HAP-1 (cell line): Measurements from ENCODE around the gene CHRDL2.

Experiments
- DNase-seq, 2 experiments: peaks; one replicate each; pipeline ENCODE4 v3.0.0-alpha.2; 2016 to 2020; ENCODE audit warnings: low spot score in 2 of 2
- H3K27me3 ChIP-seq: fragments of 250-450 bp; sonication (Bioruptor Pico); 2 replicates; pipeline ENCODE4 v1.5.1; 2020; ENCODE audit warnings: low read depth, mild to moderate bottlenecking, moderate library complexity
- H3K36me3 ChIP-seq: fragments of 250-450 bp; sonication (Bioruptor Pico); replicated peaks from 2 replicates; pipeline ENCODE4 v1.5.1; 2020; ENCODE audit warnings: mild to moderate bottlenecking
- H3K4me1 ChIP-seq: fragments of 250-450 bp; sonication (Bioruptor Pico); 2 replicates; pipeline ENCODE4 v1.5.1; 2020; ENCODE audit warnings: mild to moderate bottlenecking
- H3K4me3 ChIP-seq: fragments of 250-450 bp; sonication (Bioruptor Pico); 2 replicates; pipeline ENCODE4 v1.5.1; 2020; ENCODE audit warnings: mild to moderate bottlenecking, moderate library complexity
- H3K9me3 ChIP-seq: fragments of 250-450 bp; sonication (Bioruptor Pico); 2 replicates; pipeline ENCODE4 v1.5.1; 2020; ENCODE audit warnings: mild to moderate bottlenecking, moderate library complexity
- in situ Hi-C: fragments of 300-500 bp; cut with MboI; formaldehyde crosslinking; loops from 3 replicates; pipeline ENCODE4 v1.14.3; 2020; ENCODE audit warnings: low sequenced_read_pairs, inconsistent platforms, mixed read lengths

The CHRDL2 gene

GRCh38 chr11:74681686-74682651, 49.3 kb downstream of the CHRDL2 start:
- no peak for DNase-seq
- Histone ChIP-seq H3K4me1 (no peaks in the 10 kb centered on the region), H3K27me3 (no peaks in the 10 kb centered on the region), H3K4me3 (no peak overlapping the region), H3K9me3 (no peaks in the 10 kb centered on the region), H3K36me3 (no peaks in the 10 kb centered on the region)
- in situ Hi-C loops: no loop called here

DNA sequence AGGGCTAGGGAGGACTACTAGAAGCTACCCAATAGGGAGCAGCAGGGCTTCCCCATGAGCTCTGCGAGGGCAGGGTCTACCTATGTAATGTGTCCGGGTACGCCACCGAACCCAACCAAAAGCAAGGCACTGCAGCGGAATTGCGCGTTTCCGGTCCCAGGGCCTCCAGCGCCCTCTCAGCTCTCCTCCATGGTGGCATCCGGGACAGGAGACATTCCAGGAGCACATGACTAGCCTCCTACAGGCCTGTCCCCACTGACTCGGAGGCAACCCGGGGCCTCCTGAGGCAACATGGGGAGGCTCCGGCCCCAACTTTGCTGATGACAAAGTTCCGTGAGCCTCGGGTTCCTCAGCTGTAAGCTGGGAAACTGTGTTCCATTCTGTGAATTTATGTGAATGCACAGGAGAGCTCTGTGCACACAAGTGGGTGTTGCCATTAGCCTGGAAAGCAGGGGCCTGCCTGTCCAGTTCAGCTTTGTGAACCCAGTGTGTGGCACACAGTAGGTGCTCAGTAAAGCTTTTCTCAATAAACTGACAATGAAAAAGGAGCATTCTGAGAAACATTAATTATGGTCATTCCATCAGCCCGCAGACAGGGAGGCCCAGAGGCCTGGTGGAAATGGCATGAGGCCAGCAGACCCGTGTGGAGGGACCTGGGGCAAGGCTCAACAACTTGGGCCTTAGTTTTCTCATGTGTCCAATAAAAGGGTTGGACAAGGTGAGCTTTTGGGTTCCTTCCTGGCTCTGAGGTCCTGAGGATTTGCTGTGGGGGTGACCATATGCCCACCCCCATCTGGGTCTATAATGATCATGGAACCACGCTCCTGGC, 50.3 kb downstream of the CHRDL2 start:
- in situ Hi-C loops: no loop called here
- Histone ChIP-seq H3K4me1 (no peaks in the 10 kb centered on the region), H3K36me3 (no peaks in the 10 kb centered on the region), H3K9me3 (no peaks in the 10 kb centered on the region), H3K27me3 (no peaks in the 10 kb centered on the region), H3K4me3 (no peak overlapping the region)
- peak in 1 of 2 experiments; percentile 4 for DNase-seq

GRCh38 chr11:74680035-74680671, 51.1 kb downstream of the CHRDL2 start:
- no peak overlapping the region for H3K4me3 ChIP-seq
- H3K27me3 ChIP-seq: no peaks in the 10 kb centered on the region
- no peaks in the 10 kb centered on the region for H3K9me3 ChIP-seq
- no peaks in the 10 kb centered on the region for H3K36me3 ChIP-seq
- no peaks in the 10 kb centered on the region for H3K4me1 ChIP-seq
- in situ Hi-C loops: no loop called here
- peak in 1 of 2 experiments; percentile 4 for DNase-seq

GRCh38 chr11:74679513-74679865, 51.7 kb downstream of the CHRDL2 start:
- Histone ChIP-seq H3K4me3 (no peak overlapping the region), H3K4me1 (no peaks in the 10 kb centered on the region), H3K9me3 (no peaks in the 10 kb centered on the region), H3K36me3 (no peaks in the 10 kb centered on the region), H3K27me3 (no peaks in the 10 kb centered on the region)
- in situ Hi-C loops: no loop called here
- DNase-seq: peak in 1 of 2 experiments; percentile 3

DNA sequence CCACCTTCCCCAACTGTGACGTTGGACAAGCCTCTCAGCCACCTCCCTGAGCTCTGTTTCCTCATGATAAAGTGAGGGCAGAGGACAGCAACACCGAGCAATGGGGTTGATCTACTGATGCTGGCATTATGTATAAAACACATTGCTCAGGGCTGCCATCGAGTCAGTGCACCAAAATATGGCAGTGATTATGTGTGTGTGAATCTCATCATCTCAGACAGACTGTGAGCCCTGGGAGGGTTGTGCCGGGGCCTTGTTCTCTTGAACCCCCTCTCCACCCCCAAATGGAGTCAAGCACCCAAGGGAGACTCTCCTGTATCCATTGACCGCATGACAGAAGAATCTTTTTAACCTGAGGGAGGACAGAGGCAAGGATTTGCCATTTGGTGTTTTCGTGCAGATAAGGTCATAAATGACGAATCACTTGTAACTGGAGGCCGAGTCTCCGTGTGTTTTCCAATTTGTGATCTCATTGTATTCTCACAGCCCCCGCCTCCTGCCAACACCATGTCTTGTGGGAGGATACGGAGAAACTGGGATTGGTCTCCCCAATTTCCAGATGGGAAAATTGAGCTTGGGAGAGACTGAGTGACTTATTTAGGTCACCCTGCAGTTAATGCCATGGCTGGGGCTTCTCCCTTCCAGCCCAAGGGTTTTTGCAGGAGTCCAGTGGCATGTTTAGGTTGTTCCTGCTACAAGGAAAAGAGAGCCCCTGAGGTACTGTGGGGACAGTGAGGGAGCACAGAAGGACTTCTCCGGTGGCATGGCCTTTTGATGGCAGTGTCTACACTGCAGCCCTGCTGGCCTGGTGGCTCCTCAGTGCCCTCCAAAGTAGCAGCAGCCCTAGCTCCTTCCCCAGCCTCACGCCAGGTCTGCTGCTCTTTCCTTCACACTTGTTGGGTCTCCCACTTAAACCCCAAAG, 52.4 kb downstream of the CHRDL2 start:
- no peaks in the 10 kb centered on the region for H3K9me3 ChIP-seq
- in situ Hi-C loops: no loop called here

GRCh38 chr11:74678041-74678440, 53.2 kb downstream of the CHRDL2 start:
- H3K27me3 ChIP-seq: no peaks in the 10 kb centered on the region
- in situ Hi-C loops: no loop called here
- H3K36me3 ChIP-seq: no peaks in the 10 kb centered on the region
- 0 out of 2 replicates have a peak, but pooled peaks cover 3% of the 10 kb centered on the region for H3K4me1 ChIP-seq
- no peak overlapping the region for H3K4me3 ChIP-seq
- DNase-seq: no peak
- H3K9me3 ChIP-seq: no peaks in the 10 kb centered on the region

More for the DNA sequence above, 52.4 kb downstream of the CHRDL2 start:
- Histone ChIP-seq H3K36me3 (no peaks in the 10 kb centered on the region), H3K4me1 (no peaks in the 10 kb centered on the region), H3K27me3 (no peaks in the 10 kb centered on the region), H3K4me3 (no peak overlapping the region)
- DNase-seq: peak in 1 of 2 experiments; percentile 2

GRCh38 chr11:74677131-74677530, 54.1 kb downstream of the CHRDL2 start:
- Histone ChIP-seq H3K4me1 (0 out of 2 replicates have a peak, but pooled peaks cover 3% of the 10 kb centered on the region), H3K9me3 (no peaks in the 10 kb centered on the region), H3K4me3 (no peak overlapping the region), H3K27me3 (no peaks in the 10 kb centered on the region), H3K36me3 (no peaks in the 10 kb centered on the region)
- DNase-seq: peak in 1 of 2 experiments; percentile 2
- in situ Hi-C loops: no loop called here

DNA sequence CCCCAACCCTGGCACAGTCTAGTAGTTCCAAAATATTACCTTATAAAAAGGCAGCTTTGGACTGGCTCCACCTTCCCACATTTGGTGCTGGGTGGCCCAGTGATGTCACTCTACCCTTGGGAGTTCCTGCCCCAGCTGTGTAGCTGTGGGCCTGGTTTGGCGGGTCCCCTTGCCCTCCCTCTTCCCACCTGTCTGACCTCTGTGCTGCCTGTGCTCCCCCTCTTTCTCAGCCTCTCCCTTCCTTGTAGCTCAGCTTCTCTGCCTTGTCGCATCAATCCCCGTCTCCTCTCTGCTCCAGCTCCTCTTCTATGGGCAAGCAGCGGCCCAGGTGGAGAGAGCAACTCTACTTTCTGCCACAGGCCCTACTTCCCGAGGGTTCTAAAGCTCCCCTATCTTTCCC, 54.6 kb downstream of the CHRDL2 start:
- Histone ChIP-seq H3K4me1 (0 out of 2 replicates have a peak, but pooled peaks cover 3% of the 10 kb centered on the region), H3K9me3 (no peaks in the 10 kb centered on the region), H3K4me3 (no peak overlapping the region), H3K27me3 (no peaks in the 10 kb centered on the region), H3K36me3 (no peaks in the 10 kb centered on the region)
- no peak for DNase-seq
- in situ Hi-C loops: no loop called here

DNA sequence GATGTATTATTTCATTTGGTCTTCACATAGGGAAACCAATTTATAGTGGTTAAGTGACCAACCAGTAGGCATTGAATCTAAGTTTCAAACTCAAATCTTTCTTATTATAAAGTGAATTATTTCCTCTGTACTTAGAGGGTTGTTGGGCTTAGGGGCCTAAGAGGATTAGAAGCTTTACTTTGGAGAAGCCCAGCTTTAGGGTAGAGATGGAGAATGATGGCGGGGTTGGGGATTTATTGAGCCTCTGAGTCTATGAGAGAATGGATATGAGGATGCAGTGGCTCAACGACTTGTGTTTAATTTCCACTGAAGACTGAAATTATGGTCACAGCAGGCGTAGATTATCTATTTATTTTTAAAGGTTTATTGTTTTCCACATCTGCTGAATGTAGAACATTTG, 55.5 kb downstream of the CHRDL2 start:
- Histone ChIP-seq H3K4me3 (no peak overlapping the region), H3K9me3 (no peaks in the 10 kb centered on the region), H3K27me3 (no peaks in the 10 kb centered on the region), H3K4me1 (0 out of 2 replicates have a peak, but pooled peaks cover 3% of the 10 kb centered on the region), H3K36me3 (no peaks in the 10 kb centered on the region)
- in situ Hi-C loops: no loop called here
- DNase-seq: no peak

DNA sequence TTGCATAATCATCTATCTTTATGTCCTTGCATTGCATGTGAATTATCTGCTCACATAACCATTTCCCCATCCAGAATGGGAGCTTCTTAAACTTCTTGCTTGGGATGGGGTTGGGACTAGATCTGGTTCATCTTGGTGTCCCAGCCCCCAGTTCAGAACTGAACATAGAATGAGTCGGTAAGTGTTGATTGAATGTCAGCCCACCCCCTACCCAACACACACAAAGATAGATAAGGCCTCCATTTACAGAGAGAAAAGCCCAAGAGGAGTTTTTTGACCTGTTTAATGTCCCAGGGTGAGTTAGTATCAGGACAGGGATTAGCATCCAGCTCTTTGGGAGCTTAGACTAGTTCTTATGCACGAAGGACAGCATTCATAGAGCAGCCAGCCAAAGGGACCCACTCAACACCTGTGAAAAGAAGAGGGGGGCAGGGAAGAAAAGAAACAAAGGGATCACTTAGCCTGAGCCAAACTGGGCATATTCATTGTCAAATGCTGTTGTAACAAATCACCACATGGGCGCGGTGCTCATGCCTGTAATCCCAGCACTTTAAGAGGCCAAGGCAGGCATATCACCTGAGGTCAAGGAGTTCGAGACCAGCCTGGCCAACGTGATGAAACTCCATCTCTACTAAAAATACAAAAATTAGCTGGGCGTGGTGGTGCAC, 57.4 kb downstream of the CHRDL2 start:
- Histone ChIP-seq H3K9me3 (no peaks in the 10 kb centered on the region), H3K4me1 (0 out of 2 replicates have a peak, but pooled peaks cover 3% of the 10 kb centered on the region), H3K36me3 (no peaks in the 10 kb centered on the region), H3K4me3 (no peak overlapping the region), H3K27me3 (no peaks in the 10 kb centered on the region)
- in situ Hi-C loops: no loop called here
- peak in 1 of 2 experiments; percentile 22 for DNase-seq

DNA sequence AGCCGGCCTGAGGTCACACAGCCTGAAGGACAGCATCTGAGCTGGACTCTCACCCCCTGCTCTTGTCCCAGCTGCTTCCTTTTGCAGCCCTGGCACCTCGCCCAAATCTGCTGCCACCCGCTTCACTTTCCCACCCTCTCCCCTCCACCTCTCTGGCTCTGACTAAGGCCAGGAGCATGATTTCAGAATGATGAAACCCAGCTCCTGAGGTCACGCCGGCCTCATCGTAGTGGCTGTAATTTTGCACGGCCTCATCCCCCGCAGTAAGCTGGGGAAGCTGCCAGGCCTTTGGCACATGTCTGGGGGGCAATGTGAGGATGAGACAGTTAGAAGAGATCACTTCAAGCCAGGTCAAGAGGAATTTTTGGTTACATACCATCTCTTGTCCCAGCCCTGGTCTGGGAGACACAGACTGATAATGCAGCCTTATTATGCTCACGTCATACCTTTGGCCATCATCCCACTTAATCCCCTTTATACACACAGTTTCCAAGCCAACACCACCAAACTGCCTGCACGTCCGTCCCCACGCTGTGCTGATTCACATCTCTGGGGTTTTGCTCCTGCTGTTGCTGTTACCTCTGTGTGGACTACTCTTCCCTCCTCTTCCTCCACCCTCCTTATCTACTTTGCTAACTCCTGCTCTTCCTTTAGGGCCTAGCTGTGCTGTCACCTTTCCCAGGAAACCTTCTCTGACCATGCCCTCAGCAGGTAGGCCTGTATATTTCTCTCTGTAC, 58.1 kb downstream of the CHRDL2 start:
- in situ Hi-C loops: no loop called here
- 0 out of 2 replicates have a peak, but pooled peaks cover 3% of the 10 kb centered on the region for H3K4me1 ChIP-seq
- H3K36me3 ChIP-seq: no peaks in the 10 kb centered on the region
- H3K4me3 ChIP-seq: no peak overlapping the region
- H3K9me3 ChIP-seq: no peaks in the 10 kb centered on the region
- H3K27me3 ChIP-seq: no peaks in the 10 kb centered on the region
- DNase-seq: no peak
